Stimulated activated CD4-positive, alpha-beta T cell treated with anti-CD3 and anti-CD28 coated beads, Interleukin-4, amount 100 ng/mL, for 48 hours (primary cell): ENCODE results near the gene CADPS.

Experiments
- DNase-seq, 2 donors: peaks; one replicate each; pipeline ENCODE4 v3.0.0-alpha.2; 2020; ENCODE audit warnings: low read depth in 2 of 2

Gene CADPS

GRCh38 chr3:62559831-62560445 lies 315.3 kb downstream of the CADPS start:
- DNase-seq = no peak

- DNase-seq = no peak
Measured at GRCh38 chr3:62558549-62559112, 316.6 kb downstream of the CADPS start.

- no peak for DNase-seq
Measured at GRCh38 chr3:62557983-62558382, 317.2 kb downstream of the CADPS start.

GRCh38 chr3:62557450-62557849 lies 317.8 kb downstream of the CADPS start:
- DNase-seq = no peak

GRCh38 chr3:62556121-62556815 lies 318.9 kb downstream of the CADPS start:
- DNase-seq = no peak

- DNase-seq = no peak
Measured at GRCh38 chr3:62554264-62554799, 320.9 kb downstream of the CADPS start.

- DNase-seq = no peak
Measured at GRCh38 chr3:62553811-62554210, 321.4 kb downstream of the CADPS start.

GRCh38 chr3:62551556-62551955 lies 323.7 kb downstream of the CADPS start:
- DNase-seq = no peak

GRCh38 chr3:62550439-62550838 lies 324.8 kb downstream of the CADPS start:
- DNase-seq = no peak

GRCh38 chr3:62548528-62549205 lies 326.5 kb downstream of the CADPS start:
- DNase-seq = no peak

GRCh38 chr3:62546266-62546665 lies 328.9 kb downstream of the CADPS start:
- DNase-seq = no peak

- DNase-seq = no peak
Measured at GRCh38 chr3:62542185-62542584, 333.0 kb downstream of the CADPS start.

- no peak for DNase-seq
Measured at GRCh38 chr3:62539762-62540161, 335.5 kb downstream of the CADPS start.

- DNase-seq = no peak
Measured at GRCh38 chr3:62538691-62539356, 336.4 kb downstream of the CADPS start.

GRCh38 chr3:62534326-62534725 lies 340.9 kb downstream of the CADPS start:
- no peak for DNase-seq

- DNase-seq = no peak
Measured at GRCh38 chr3:62532796-62533195, 342.4 kb downstream of the CADPS start.

GRCh38 chr3:62531981-62532380 lies 343.2 kb downstream of the CADPS start:
- no peak for DNase-seq

GRCh38 chr3:62531493-62531892 lies 343.7 kb downstream of the CADPS start:
- no peak for DNase-seq

- DNase-seq = no peak
Measured at GRCh38 chr3:62529230-62529629, 346.0 kb downstream of the CADPS start.

GRCh38 chr3:62527474-62527873 lies 347.7 kb downstream of the CADPS start:
- DNase-seq = no peak

- DNase-seq = no peak
Measured at GRCh38 chr3:62525281-62525680, 349.9 kb downstream of the CADPS start.

GRCh38 chr3:62523672-62524071 lies 351.5 kb downstream of the CADPS start:
- no peak for DNase-seq
